CD4-positive, CD25-positive, alpha-beta regulatory T cell (primary cell): ENCODE data around the gene LRTM1. TPM values are rescaled to one million over a fixed set of nuclear protein-coding genes. Genes with fewer than 3 reads are reported as not detected.

Experiments
- ATAC-seq, 2 donors: fragments of 150-1000 bp; cut with Tn5 transposase; one replicate each; pipeline ENCODE4 v1.10.0; 2021; ENCODE audit warnings: low read depth in 2 of 2, moderate number of reproducible peaks in 2 of 2, moderate library complexity in 1 of 2
- DNase-seq, 3 donors: peaks; one replicate each; pipeline versions ENCODE4 v3.0.0 to v3.0.0-alpha.2; 2012 to 2022; ENCODE audit warnings: mixed read lengths in 1 of 3
- H3K27ac ChIP-seq: one replicate; pipeline ENCODE4 v1.7.0; 2013; ENCODE audit warnings: mild to moderate bottlenecking, low read length; ENCODE audit not compliant: insufficient read depth, poor library complexity, severe bottlenecking
- H3K27me3 ChIP-seq: one replicate; pipeline ENCODE4 v1.7.0; 2013; ENCODE audit warnings: low read length; ENCODE audit not compliant: control insufficient read depth, insufficient read depth
- H3K36me3 ChIP-seq: one replicate; pipeline ENCODE4 v1.7.0; 2013; ENCODE audit warnings: mild to moderate bottlenecking, low read length, moderate library complexity; ENCODE audit not compliant: control insufficient read depth, insufficient read depth
- H3K4me1 ChIP-seq: 2 replicates; pipeline ENCODE4 v1.7.0; 2013; ENCODE audit warnings: mild to moderate bottlenecking, low read length; ENCODE audit not compliant: insufficient read depth, control insufficient read depth, poor library complexity, severe bottlenecking
- H3K4me3 ChIP-seq: one replicate; pipeline ENCODE4 v1.7.0; 2013; ENCODE audit warnings: low read depth, mild to moderate bottlenecking, low read length, moderate library complexity
- H3K9me3 ChIP-seq, 2 experiments: 1 replicate in 1 of 2; 2 replicates in 1 of 2; pipeline ENCODE4 v1.7.0; 2013; ENCODE audit warnings: low read length in 2 of 2, mild to moderate bottlenecking in 1 of 2, moderate library complexity in 1 of 2; ENCODE audit not compliant: control insufficient read depth in 2 of 2
- H3K27ac Mint-ChIP-seq, 3 donors: one replicate each; pipeline ENCODE4 v1.8.0; 2020 to 2022; ENCODE audit warnings: mild to moderate bottlenecking in 3 of 3, mixed read lengths in 3 of 3, moderate library complexity in 2 of 3
- H3K27me3 Mint-ChIP-seq: one replicate; pipeline ENCODE4 v1.8.0; 2022; ENCODE audit warnings: mild to moderate bottlenecking, mixed read lengths
- H3K36me3 Mint-ChIP-seq: one replicate; pipeline ENCODE4 v1.8.0; 2020; ENCODE audit warnings: mixed read lengths
- H3K4me1 Mint-ChIP-seq, 4 donors: one replicate each; pipeline ENCODE4 v1.8.0; 2020 to 2022; ENCODE audit warnings: mixed read lengths in 4 of 4, mild to moderate bottlenecking in 1 of 4
- H3K4me3 Mint-ChIP-seq, 4 donors: one replicate each; pipeline ENCODE4 v1.8.0; 2020 to 2022; ENCODE audit warnings: mild to moderate bottlenecking in 4 of 4, mixed read lengths in 4 of 4, moderate library complexity in 3 of 4
- H3K9me3 Mint-ChIP-seq, 7 donors: one replicate each; pipeline ENCODE4 v1.8.0; 2020 to 2022; ENCODE audit warnings: mixed read lengths in 7 of 7, mild to moderate bottlenecking in 3 of 7, moderate library complexity in 2 of 7
- polyA plus RNA-seq, 4 donors: library from polyadenylated mRNA; unstranded; fragments of 300-500 nt; fragmentation: Illumina TruSeq; gene quantifications; one replicate each; pipeline ENCODE4 v1.2.3, GENCODE V29; 2021
- total RNA-seq: library from RNA; stranded (reverse); gene quantifications from one replicate; pipeline ENCODE4 v1.2.3, GENCODE V29; 2022

LRTM1 gene
- total and polyA plus RNA-seq, 5 donors from 2014 or later, result not detected

DNA sequence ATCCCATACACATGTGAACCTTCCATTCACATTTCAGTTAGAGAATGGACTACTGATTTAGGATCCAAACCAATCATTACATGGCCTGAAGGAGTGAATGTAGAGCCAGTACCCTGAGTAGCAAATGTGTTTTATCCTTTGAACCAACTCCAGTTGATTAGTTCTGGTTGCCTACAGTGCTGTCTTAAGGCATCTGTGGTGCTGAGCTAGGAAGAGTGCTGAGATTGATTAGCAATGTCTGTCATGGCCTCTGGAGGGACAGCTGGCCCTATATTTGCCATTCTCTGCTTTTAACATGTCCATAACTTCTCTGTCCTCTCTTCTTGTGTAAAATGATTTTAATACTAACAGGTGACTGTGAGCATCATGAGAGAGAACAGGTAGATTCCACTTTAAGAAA, 11.1 kb downstream of the LRTM1 start:
- no peak overlapping the region for H3K4me3 ChIP-seq
- Mint-ChIP-seq H3K27ac (no peak overlapping the region), H3K9me3 (peaks cover 0 to 5% (median 0%) of the 10 kb centered on the region in 7 donors), H3K27me3 (no peaks in the 10 kb centered on the region), H3K4me3 (no peak overlapping the region), H3K36me3 (no peaks in the 10 kb centered on the region), H3K4me1 (no peaks in the 10 kb centered on the region)
- ATAC-seq, result no peak
- no peaks in the 10 kb centered on the region for H3K36me3 ChIP-seq
- no peaks in the 10 kb centered on the region for H3K9me3 ChIP-seq
- DNase-seq, result no peak
- no peaks in the 10 kb centered on the region for H3K27me3 ChIP-seq
- no peak overlapping the region for H3K27ac ChIP-seq
- no peaks in the 10 kb centered on the region for H3K4me1 ChIP-seq

DNA sequence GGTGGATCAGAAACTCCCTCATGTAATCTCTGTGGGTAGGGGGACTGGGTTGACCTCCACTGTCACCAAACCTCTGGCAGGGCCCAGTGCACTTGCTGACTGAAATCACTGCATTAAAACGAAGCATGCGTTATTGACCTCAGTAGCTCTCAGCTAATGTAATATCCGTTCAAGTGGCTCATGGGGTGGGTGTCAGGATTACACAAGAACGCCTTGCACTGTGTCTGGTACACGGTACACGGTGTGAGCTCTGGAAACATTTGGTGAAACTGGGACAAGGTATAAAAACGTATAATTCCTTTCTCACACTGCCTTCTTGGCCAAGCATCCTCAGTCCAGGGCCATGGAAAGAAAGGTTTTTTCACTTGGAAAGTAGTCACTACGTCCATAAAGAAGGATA, 11.9 kb downstream of the LRTM1 start:
- no peak overlapping the region for H3K27ac Mint-ChIP-seq

DNA sequence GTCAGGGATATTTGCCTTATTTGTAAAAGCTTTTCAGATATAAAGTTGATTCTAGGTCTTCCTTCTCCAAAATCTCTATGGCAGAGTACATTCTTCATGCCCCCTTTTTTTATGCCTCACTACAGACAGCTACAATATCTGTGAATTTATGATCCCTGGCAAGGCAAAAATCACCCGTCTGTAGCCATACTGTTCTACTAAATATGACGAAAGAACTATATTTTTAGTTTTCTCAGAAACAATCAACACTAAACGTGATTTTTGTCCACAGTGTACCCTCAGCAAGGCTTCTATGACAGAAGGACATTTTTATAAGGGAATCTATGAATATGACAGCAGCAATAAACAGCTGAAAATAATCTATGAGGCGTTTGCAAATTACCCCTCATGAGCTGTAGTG, 12.7 kb downstream of the LRTM1 start:
- ATAC-seq, result no peak
- Histone ChIP-seq H3K27ac (no peak overlapping the region), H3K4me1 (no peaks in the 10 kb centered on the region), H3K27me3 (no peaks in the 10 kb centered on the region), H3K36me3 (no peaks in the 10 kb centered on the region), H3K4me3 (no peak overlapping the region), H3K9me3 (no peaks in the 10 kb centered on the region)
- Mint-ChIP-seq H3K27ac (no peak overlapping the region), H3K4me1 (no peaks in the 10 kb centered on the region), H3K36me3 (no peaks in the 10 kb centered on the region), H3K9me3 (peaks cover 0 to 5% (median 1%) of the 10 kb centered on the region in 7 donors), H3K27me3 (no peaks in the 10 kb centered on the region), H3K4me3 (no peak overlapping the region)
- no peak for DNase-seq

More for the DNA sequence above, 11.9 kb downstream of the LRTM1 start:
- DNase-seq (no peak), ATAC-seq (no peak)
- Histone ChIP-seq H3K27ac (no peak overlapping the region), H3K36me3 (no peaks in the 10 kb centered on the region), H3K9me3 (no peaks in the 10 kb centered on the region), H3K4me3 (no peak overlapping the region), H3K4me1 (no peaks in the 10 kb centered on the region), H3K27me3 (no peaks in the 10 kb centered on the region)
- Mint-ChIP-seq H3K4me1 (no peaks in the 10 kb centered on the region), H3K27me3 (no peaks in the 10 kb centered on the region), H3K9me3 (peaks cover 0 to 5% (median 1%) of the 10 kb centered on the region in 7 donors), H3K36me3 (no peaks in the 10 kb centered on the region), H3K4me3 (no peak overlapping the region)

DNA sequence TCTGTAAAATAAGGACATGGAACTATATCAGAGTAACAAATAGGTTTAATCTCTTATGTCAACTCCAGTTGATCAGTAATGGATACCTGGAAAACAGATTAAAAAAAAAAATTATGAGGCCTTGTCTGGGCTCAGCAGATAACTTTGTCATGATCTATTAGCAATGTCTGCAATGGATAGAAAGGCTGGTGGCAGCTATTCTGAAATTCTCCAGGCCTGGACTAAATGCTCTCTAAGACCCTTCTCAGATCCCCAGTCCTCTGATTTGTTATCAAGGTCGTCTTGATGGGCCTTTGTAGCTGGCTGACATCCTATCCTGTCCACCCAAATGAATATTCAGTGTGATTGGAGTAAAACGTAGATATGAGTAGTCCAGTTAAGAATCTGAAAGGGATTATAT, 13.7 kb downstream of the LRTM1 start:
- Mint-ChIP-seq H3K36me3 (no peaks in the 10 kb centered on the region), H3K27ac (no peak overlapping the region), H3K9me3 (peaks cover 0 to 5% (median 1%) of the 10 kb centered on the region in 7 donors), H3K4me3 (no peak overlapping the region), H3K27me3 (no peaks in the 10 kb centered on the region), H3K4me1 (no peaks in the 10 kb centered on the region)
- DNase-seq (no peak), ATAC-seq (no peak)
- Histone ChIP-seq H3K36me3 (no peaks in the 10 kb centered on the region), H3K27me3 (no peaks in the 10 kb centered on the region), H3K27ac (no peak overlapping the region), H3K4me1 (no peaks in the 10 kb centered on the region), H3K9me3 (no peaks in the 10 kb centered on the region), H3K4me3 (no peak overlapping the region)

DNA sequence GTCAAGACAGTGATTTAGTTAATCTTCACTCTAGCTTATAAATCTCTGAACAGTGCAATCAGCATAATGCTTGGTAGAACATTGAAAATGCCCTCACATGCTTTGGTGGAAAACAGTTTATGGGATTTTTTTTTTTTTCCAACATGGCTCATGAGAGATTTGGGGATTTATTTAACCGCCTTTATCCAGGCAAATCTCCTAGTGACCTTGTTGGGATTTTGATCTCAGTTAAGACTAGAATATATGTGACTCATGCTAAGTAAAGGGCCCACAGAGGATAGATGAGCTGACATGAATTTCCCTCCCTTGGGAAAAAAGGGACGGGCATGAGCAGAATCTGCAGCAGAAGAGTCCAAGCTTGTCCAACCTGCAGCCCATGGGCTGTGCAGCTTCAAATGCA, 18.7 kb downstream of the LRTM1 start:
- H3K27ac ChIP-seq, result no peak overlapping the region
- Mint-ChIP-seq H3K4me3 (no peak overlapping the region), H3K9me3 (peaks cover 0 to 5% (median 3%) of the 10 kb centered on the region in 7 donors), H3K4me1 (no peaks in the 10 kb centered on the region), H3K36me3 (no peaks in the 10 kb centered on the region), H3K27me3 (no peaks in the 10 kb centered on the region), H3K27ac (no peak overlapping the region)
- no peaks in the 10 kb centered on the region for H3K36me3 ChIP-seq
- no peak for ATAC-seq
- DNase-seq, result no peak
- H3K9me3 ChIP-seq, result no peaks in the 10 kb centered on the region
- no peaks in the 10 kb centered on the region for H3K4me1 ChIP-seq
- H3K4me3 ChIP-seq, result no peak overlapping the region
- H3K27me3 ChIP-seq, result no peaks in the 10 kb centered on the region

DNA sequence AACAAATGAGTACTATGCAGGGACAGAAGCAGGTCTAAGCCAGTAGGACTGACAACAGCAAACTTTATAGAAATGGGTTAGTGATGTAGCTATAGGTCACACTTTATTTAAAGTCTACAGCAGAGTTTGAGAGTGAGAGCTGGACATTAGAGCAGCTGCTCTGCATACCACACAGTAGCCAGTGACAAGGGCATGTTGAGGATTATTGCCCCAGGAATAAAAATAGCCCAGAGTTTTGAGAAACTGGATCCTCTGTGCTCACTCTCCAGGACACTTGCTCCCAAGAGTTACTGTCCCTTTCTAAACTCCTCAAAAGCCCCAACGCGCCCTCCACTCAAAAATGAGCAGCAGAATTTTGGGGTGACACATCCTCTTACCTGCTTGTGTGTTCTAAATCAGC, 21.1 kb downstream of the LRTM1 start:
- H3K9me3 ChIP-seq, result no peaks in the 10 kb centered on the region
- Mint-ChIP-seq H3K4me3 (no peak overlapping the region), H3K36me3 (no peaks in the 10 kb centered on the region), H3K27ac (no peak overlapping the region), H3K9me3 (peaks cover 0 to 5% (median 2%) of the 10 kb centered on the region in 7 donors), H3K27me3 (no peaks in the 10 kb centered on the region), H3K4me1 (no peaks in the 10 kb centered on the region)
- H3K4me1 ChIP-seq, result no peaks in the 10 kb centered on the region
- H3K4me3 ChIP-seq, result no peak overlapping the region
- H3K27ac ChIP-seq, result no peak overlapping the region
- H3K36me3 ChIP-seq, result no peaks in the 10 kb centered on the region
- H3K27me3 ChIP-seq, result no peaks in the 10 kb centered on the region
- DNase-seq, result no peak
- no peak for ATAC-seq

DNA sequence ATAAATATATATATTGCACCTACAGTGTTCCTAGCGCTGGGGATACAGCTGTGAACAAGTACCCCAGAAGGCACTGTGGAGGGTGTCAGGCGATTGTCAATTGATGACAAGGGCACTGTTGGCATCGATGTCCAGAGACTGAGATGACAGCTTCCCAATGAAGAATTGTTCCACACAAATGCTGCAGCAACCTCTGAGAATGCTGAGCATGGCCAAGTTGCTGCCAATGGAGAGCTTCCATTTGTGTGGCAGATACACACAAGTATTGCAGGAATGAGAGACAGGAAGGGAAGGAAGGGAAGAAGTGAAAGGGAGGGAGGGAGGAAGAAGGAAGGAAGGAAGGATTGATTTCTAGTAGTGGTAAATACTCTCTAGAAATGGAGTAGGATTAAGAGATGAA, 21.9 kb downstream of the LRTM1 start:
- Histone ChIP-seq H3K9me3 (no peaks in the 10 kb centered on the region), H3K4me1 (no peaks in the 10 kb centered on the region), H3K36me3 (no peaks in the 10 kb centered on the region), H3K27me3 (no peaks in the 10 kb centered on the region), H3K27ac (no peak overlapping the region), H3K4me3 (no peak overlapping the region)
- DNase-seq (no peak), ATAC-seq (no peak)
- Mint-ChIP-seq H3K4me3 (no peak overlapping the region), H3K27me3 (no peaks in the 10 kb centered on the region), H3K27ac (no peak overlapping the region), H3K9me3 (peaks cover 0 to 4% (median 2%) of the 10 kb centered on the region in 7 donors), H3K4me1 (no peaks in the 10 kb centered on the region), H3K36me3 (no peaks in the 10 kb centered on the region)

DNA sequence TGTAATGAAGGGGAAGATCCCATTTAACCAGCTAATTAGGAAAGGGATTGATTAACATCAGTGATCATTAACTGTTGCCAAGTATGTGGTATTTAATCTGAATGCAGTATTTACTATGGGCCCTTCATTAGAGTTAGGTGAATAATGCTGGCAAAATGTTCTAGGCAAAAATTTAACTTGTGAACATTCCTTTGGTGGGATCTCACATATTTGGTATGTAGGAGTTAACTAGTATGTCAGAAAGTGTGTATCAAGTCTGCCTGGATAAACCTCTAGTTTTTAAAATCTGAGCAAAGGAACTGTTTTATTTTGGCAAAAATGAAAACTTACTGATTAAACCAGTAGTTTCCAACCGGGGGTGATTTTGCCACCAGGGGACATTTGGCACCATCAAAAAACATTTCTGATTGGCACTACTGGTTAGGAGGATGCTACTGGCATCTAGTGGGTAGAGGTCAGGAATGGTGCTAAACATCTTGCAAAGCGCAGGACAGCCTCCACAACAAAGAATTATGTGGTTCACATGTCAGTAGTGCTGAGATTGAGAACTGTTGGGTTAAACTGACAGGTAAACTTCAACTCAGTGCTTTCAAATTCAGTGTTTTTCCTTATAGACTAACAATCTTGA, 22.5 kb downstream of the LRTM1 start:
- DNase-seq, result no peak
- Histone ChIP-seq H3K4me3 (no peak overlapping the region), H3K9me3 (no peaks in the 10 kb centered on the region), H3K27me3 (no peaks in the 10 kb centered on the region), H3K27ac (no peak overlapping the region), H3K36me3 (no peaks in the 10 kb centered on the region), H3K4me1 (no peaks in the 10 kb centered on the region)
- H3K27ac Mint-ChIP-seq, result no peak overlapping the region
- ATAC-seq, result no peak
- no peaks in the 10 kb centered on the region for H3K36me3 Mint-ChIP-seq
- no peaks in the 10 kb centered on the region for H3K4me1 Mint-ChIP-seq
- H3K4me3 Mint-ChIP-seq, result no peak overlapping the region
- H3K9me3 Mint-ChIP-seq, result peaks cover 0 to 4% (median 2%) of the 10 kb centered on the region in 7 donors
- H3K27me3 Mint-ChIP-seq, result no peaks in the 10 kb centered on the region
